ENCODE data around the gene WDR88. TPM values are rescaled to one million over a fixed set of nuclear protein-coding genes. Genes with fewer than 3 reads are reported as not detected.
"Not testable (repeated sequence)": the region's sequence is repeated elsewhere in the genome, so short reads cannot be mapped to it uniquely, and the experiment has no call there.

The WDR88 gene
- total and polyA plus RNA-seq, 2 of the 8 experiments (the other 6 are each of a cell fraction or from before 2014, with no cell fraction given): not detected

- H3K4me3 ChIP-seq (ENCODE audit: extremely low read depth in 1 of 4, insufficient read depth in 2 of 4, low read depth in 3 of 4, low read length in 4 of 4); H3K4ac ChIP-seq (replicated peaks; ENCODE audit: insufficient read length, low read depth, low read length); H2BK12ac ChIP-seq (ENCODE audit: low read depth, low read length); H3K79me1 ChIP-seq (ENCODE audit: low read depth, low read length); H2BK5ac ChIP-seq (ENCODE audit: low read depth, low read length); H4K20me1 ChIP-seq (replicated peaks in 1 of 2; ENCODE audit: control insufficient read depth in 1 of 2, insufficient read depth in 2 of 2, low read length in 2 of 2); H3K9me3 ChIP-seq (ENCODE audit: insufficient read depth in 2 of 2, low read depth in 1 of 2, low read length in 1 of 2); H3K4me1 ChIP-seq (replicated peaks in 1 of 4; ENCODE audit: control insufficient read depth in 3 of 4, insufficient read depth in 4 of 4, low read length in 3 of 4); H2AFZ ChIP-seq (ENCODE audit: low read length); H2BK20ac ChIP-seq (ENCODE audit: low read length); FAIRE-seq; H2BK15ac ChIP-seq (ENCODE audit: low read length); H3K27ac ChIP-seq (ENCODE audit: low read depth, low read length); H3K79me2 ChIP-seq (ENCODE audit: control insufficient read depth in 1 of 2, insufficient read depth in 2 of 2, low read length in 2 of 2); H3K9ac ChIP-seq (replicated peaks in 1 of 4; ENCODE audit: extremely low read depth in 1 of 4, low read depth in 3 of 4, low read length in 3 of 4); DNase-seq (ENCODE audit: low read depth in 1 of 2, low spot score in 2 of 2); H3K56ac ChIP-seq (replicated peaks; ENCODE audit: insufficient read length, low read depth, low read length); H2BK120ac ChIP-seq (replicated peaks; ENCODE audit: low read depth, low read length); H4K5ac ChIP-seq (ENCODE audit: insufficient read length, low read depth, low read length); H3K14ac ChIP-seq (ENCODE audit: insufficient read length); H3K4me2 ChIP-seq (ENCODE audit: insufficient read depth in 1 of 2, low read depth in 2 of 2, low read length in 2 of 2); H3K36me3 ChIP-seq (ENCODE audit: control insufficient read depth in 2 of 4, insufficient read depth in 4 of 4, low read length in 3 of 4); H4K91ac ChIP-seq (replicated peaks; ENCODE audit: insufficient read length, low read length); H3K18ac ChIP-seq (ENCODE audit: extremely low read depth, low read length); H4K8ac ChIP-seq (ENCODE audit: extremely low read depth, insufficient read depth, low read length); H3K23ac ChIP-seq (ENCODE audit: insufficient read length); H2AK5ac ChIP-seq (ENCODE audit: low read depth, low read length): not testable (repeated sequence)
- peaks cover 15% of the 10 kb centered on the region; the same call in 1 of the 2 replicates for H3K23me2 ChIP-seq (ENCODE audit: low read depth, low read length)
- 86% methylated on average over 2 of the region's 2 CpGs; no CpG with 5 or more reads in 1 of the 2 experiments for WGBS, 2 experiments (ENCODE audit: extremely low coverage in 1 of 2, insufficient coverage in 1 of 2, insufficient read length in 1 of 2, insufficient replicate concordance in 2 of 2, low coverage in 1 of 2, low lambda C conversion rate in 2 of 2, missing lambda C conversion rate in 1 of 2)
- peaks cover 16 to 31% (median 29%) of the 10 kb centered on the region in 4 experiments for H3K27me3 ChIP-seq (replicated peaks in 1 of 4; ENCODE audit: control insufficient read depth in 3 of 4, extremely low read depth in 1 of 4, insufficient read depth in 3 of 4, low read length in 3 of 4)
- ChIA-PET POLR2A (ENCODE audit: partially characterized antibody) (interaction anchor here (1.5 kb wide), 1 partner anchor 152 kb away, joined by 4 read pairs; the partner anchor contains the start of gene CEBPG), CTCF (ENCODE audit: partially characterized antibody) (interaction anchor here (0.6 to 5.3 kb wide), 6 partner anchors 13 to 194 kb away, joined by 3 to 34 read pairs (median 4); no protein-coding TSS in a partner anchor)
Observed at GRCh38 chr19:33222255-33222654, 90.3 kb downstream of the WDR88 start.

All from H1 (cell line).